ENCODE results near the gene DNAH8.
"Not testable (repeated sequence)": the region's sequence is repeated elsewhere in the genome, so short reads cannot be mapped to it uniquely, and the experiment has no call there.

DNAH8 gene

DNA sequence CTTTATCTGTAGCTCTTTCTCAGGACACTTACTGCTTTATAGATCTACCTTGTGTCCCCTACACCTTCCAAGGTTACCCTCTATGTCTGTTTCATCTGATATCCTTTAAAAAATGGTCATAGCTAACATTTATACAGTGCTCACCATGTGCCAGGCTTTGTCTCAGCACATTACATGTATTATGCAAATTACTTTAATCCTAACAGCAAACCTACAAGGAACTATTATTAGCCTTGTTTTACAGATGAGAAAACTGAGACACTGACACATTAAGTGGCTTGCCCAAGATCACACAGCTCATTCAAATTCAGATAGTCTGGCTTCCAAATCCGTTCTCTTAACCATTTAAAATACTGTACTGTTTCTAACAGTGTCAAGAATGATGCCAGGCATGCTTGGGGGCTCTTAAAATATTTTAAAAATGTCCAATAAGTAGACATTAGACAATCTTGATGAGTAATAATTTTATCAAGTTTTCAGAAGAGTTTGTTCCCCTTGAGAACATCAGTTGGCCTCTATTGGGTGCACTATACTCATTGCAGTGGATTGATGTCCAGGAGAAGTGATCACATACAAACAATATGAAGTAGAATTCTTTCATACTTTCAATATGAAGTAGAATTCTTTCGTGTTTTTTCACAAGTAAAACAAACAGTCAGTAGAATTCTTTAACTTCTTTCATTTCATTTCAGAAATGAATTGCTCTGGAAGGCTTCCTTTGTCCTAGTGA is 69.6 kb downstream of the DNAH8 start:
- no peaks in the 10 kb centered on the region for H3K9me3 Mint-ChIP-seq
- no peaks in the 10 kb centered on the region for H3K36me3 Mint-ChIP-seq
- H3K27me3 Mint-ChIP-seq = peaks cover 7% of the 10 kb centered on the region
- H3K4me1 Mint-ChIP-seq = no peaks in the 10 kb centered on the region
- no peak overlapping the region for H3K4me3 Mint-ChIP-seq
- no peak overlapping the region for H3K27ac Mint-ChIP-seq
- DNase-seq = no peak
- CTCF ChIA-PET = interaction anchor here (2.4 kb wide), 1 partner anchor 11 kb away, joined by 11 read pairs; no protein-coding TSS in a partner anchor

DNA sequence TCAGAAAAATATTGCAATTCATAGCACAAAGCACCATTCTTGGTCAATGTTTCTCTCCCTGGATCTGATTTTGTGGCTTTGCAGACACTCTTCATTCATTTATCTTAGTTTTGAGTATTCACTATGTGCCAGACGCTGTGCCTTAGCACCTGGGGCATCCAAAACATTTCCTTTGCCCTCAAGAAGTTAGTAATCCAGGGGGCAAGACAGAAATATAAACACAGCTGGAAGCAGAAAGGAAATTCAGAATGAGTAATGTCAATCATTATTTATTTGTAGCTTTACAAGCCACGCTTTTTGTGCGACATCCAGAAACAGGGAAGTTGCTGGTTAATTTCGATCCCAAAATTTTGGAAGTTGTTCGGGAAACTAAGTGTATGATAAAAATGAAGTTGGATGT is 71.4 kb downstream of the DNAH8 start:
- Mint-ChIP-seq H3K27ac (no peak overlapping the region), H3K4me1 (no peaks in the 10 kb centered on the region), H3K36me3 (no peaks in the 10 kb centered on the region), H3K4me3 (no peak overlapping the region), H3K9me3 (no peaks in the 10 kb centered on the region), H3K27me3 (peaks cover 7% of the 10 kb centered on the region)
- no peak for DNase-seq
- CTCF ChIA-PET = no interaction called here

GRCh38 chr6:38789256-38789655 is 74.1 kb downstream of the DNAH8 start:
- Mint-ChIP-seq H3K4me3 (no peak overlapping the region), H3K36me3 (no peaks in the 10 kb centered on the region), H3K9me3 (no peaks in the 10 kb centered on the region), H3K27me3 (peaks cover 14% of the 10 kb centered on the region), H3K4me1 (no peaks in the 10 kb centered on the region), H3K27ac (no peak overlapping the region)
- CTCF ChIA-PET = interaction anchor here (0.9 kb wide), 1 partner anchor 35 kb away, joined by 3 read pairs; no protein-coding TSS in a partner anchor
- DNase-seq = no peak

- Mint-ChIP-seq H3K36me3 (no peaks in the 10 kb centered on the region), H3K27ac (no peak overlapping the region), H3K27me3 (peaks cover 24% of the 10 kb centered on the region), H3K9me3 (no peaks in the 10 kb centered on the region), H3K4me3 (no peak overlapping the region), H3K4me1 (no peaks in the 10 kb centered on the region)
- CTCF ChIA-PET = interaction anchor here (0.7 kb wide), 1 partner anchor 235 kb away, joined by 3 read pairs; no protein-coding TSS in a partner anchor
- no peak for DNase-seq
These were observed 77.2 kb downstream of the DNAH8 start for GRCh38 chr6:38792356-38792755.

- H3K27me3 Mint-ChIP-seq = peaks cover 35% of the 10 kb centered on the region
- no peak overlapping the region for H3K27ac Mint-ChIP-seq
- no peaks in the 10 kb centered on the region for H3K36me3 Mint-ChIP-seq
- H3K4me1 Mint-ChIP-seq = no peaks in the 10 kb centered on the region
- no peaks in the 10 kb centered on the region for H3K9me3 Mint-ChIP-seq
- DNase-seq = no peak
- CTCF ChIA-PET = no interaction called here
- H3K4me3 Mint-ChIP-seq = no peak overlapping the region
These were observed 79.6 kb downstream of the DNAH8 start for GRCh38 chr6:38794682-38795081.

GRCh38 chr6:38796006-38796405 is 80.9 kb downstream of the DNAH8 start:
- Mint-ChIP-seq H3K4me3 (no peak overlapping the region), H3K27ac (no peak overlapping the region), H3K27me3 (peaks cover 35% of the 10 kb centered on the region), H3K9me3 (no peaks in the 10 kb centered on the region), H3K36me3 (no peaks in the 10 kb centered on the region), H3K4me1 (no peaks in the 10 kb centered on the region)
- CTCF ChIA-PET = no interaction called here
- DNase-seq = no peak

DNA sequence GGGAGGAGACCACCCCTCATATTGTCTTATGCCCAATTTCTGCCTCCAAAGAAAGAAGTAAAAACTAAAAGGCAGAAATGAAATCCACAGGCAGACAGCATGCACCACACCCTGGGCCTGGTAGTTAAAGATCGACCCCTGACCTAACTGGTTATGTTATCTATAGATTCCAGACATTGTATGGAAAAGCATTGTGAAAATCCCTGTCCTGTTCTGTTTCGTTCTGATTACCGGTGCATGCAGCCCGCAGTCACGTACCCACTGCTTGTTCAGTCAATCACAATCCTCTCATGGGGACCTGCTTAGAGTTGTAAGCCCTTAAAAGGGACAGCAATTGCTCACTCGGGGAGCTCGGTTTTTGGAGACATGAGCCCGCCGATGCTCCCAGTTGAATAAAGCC is 81.3 kb downstream of the DNAH8 start:
- H3K27ac Mint-ChIP-seq, H3K36me3 Mint-ChIP-seq, H3K4me3 Mint-ChIP-seq, H3K4me1 Mint-ChIP-seq, H3K9me3 Mint-ChIP-seq, DNase-seq, CTCF ChIA-PET: not testable (repeated sequence)
- peaks cover 37% of the 10 kb centered on the region for H3K27me3 Mint-ChIP-seq

DNA sequence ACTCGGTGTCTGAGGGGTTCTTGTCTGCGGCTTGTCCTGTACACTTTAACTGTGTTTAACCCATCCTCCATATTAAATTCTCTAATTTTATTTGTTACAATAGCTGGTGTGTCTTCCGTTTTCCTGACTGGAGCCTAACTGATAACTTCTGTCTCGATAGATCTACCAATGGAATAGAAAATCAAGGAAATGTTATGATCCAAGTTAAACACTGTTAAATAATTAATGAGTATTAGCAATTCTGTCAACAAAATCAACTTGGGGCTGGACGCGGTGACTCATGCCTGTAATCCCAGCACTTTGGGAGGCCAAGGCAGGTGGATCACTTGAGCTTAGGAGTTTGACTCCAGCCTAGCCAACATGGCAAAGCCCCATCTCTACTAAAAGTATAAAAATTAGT is 81.7 kb downstream of the DNAH8 start:
- no peak for DNase-seq
- Mint-ChIP-seq H3K27ac (no peak overlapping the region), H3K9me3 (no peaks in the 10 kb centered on the region), H3K36me3 (no peaks in the 10 kb centered on the region), H3K4me3 (no peak overlapping the region), H3K27me3 (peaks cover 39% of the 10 kb centered on the region), H3K4me1 (no peaks in the 10 kb centered on the region)
- CTCF ChIA-PET = no interaction called here

- Mint-ChIP-seq H3K9me3 (no peaks in the 10 kb centered on the region), H3K27me3 (peaks cover 37% of the 10 kb centered on the region), H3K4me1 (no peaks in the 10 kb centered on the region), H3K36me3 (no peaks in the 10 kb centered on the region), H3K4me3 (no peak overlapping the region), H3K27ac (no peak overlapping the region)
- CTCF ChIA-PET = no interaction called here
- DNase-seq = no peak
These were observed 82.3 kb downstream of the DNAH8 start for GRCh38 chr6:38797391-38797790.

DNA sequence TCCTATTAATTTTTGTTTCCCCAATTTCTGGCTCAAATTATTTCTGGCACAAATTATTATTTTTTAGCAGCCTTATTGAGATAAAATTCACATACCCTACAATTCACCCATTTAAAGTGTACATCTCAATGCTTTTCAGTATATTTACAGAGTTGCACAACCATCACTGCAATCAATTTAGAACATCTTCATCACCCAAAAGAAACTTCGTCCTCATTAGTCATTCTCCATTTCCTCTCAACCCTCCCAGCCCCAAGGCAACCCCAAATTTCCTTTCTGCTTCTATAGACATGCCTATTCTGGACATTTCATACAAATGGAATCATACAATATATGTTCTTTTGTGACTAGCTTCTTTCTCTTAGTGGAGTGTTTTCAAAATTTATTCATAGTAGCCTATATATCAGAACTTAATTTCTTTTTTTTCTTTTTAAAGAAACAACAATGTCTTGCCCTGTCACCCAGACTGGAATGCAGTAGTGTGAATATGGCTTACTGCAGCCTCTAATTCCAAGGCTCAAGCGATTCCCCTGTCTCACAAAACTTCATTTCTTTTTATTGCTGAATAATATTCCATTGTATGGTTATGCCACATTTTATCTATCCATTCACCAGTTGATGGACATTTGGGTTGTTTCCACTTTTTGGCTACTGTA is 84.5 kb downstream of the DNAH8 start:
- no peak for DNase-seq
- Mint-ChIP-seq H3K36me3 (no peaks in the 10 kb centered on the region), H3K27me3 (peaks cover 37% of the 10 kb centered on the region), H3K4me3 (no peak overlapping the region), H3K4me1 (no peaks in the 10 kb centered on the region), H3K27ac (no peak overlapping the region), H3K9me3 (no peaks in the 10 kb centered on the region)
- CTCF ChIA-PET = no interaction called here

- CTCF ChIA-PET = no interaction called here
- Mint-ChIP-seq H3K27me3 (peaks cover 39% of the 10 kb centered on the region), H3K27ac (no peak overlapping the region), H3K36me3 (no peaks in the 10 kb centered on the region), H3K9me3 (no peaks in the 10 kb centered on the region), H3K4me1 (no peaks in the 10 kb centered on the region), H3K4me3 (no peak overlapping the region)
- no peak for DNase-seq
These were observed 86.2 kb downstream of the DNAH8 start for GRCh38 chr6:38801305-38801704.

GRCh38 chr6:38802497-38802896 is 87.4 kb downstream of the DNAH8 start:
- H3K4me3 Mint-ChIP-seq = no peak overlapping the region
- no peak overlapping the region for H3K27ac Mint-ChIP-seq
- CTCF ChIA-PET = no interaction called here
- H3K4me1 Mint-ChIP-seq = no peaks in the 10 kb centered on the region
- no peak for DNase-seq
- no peaks in the 10 kb centered on the region for H3K9me3 Mint-ChIP-seq
- no peaks in the 10 kb centered on the region for H3K36me3 Mint-ChIP-seq
- H3K27me3 Mint-ChIP-seq = peaks cover 43% of the 10 kb centered on the region

GRCh38 chr6:38803129-38803528 is 88.0 kb downstream of the DNAH8 start:
- Mint-ChIP-seq H3K9me3 (no peaks in the 10 kb centered on the region), H3K36me3 (no peaks in the 10 kb centered on the region), H3K4me3 (no peak overlapping the region), H3K27me3 (peaks cover 38% of the 10 kb centered on the region), H3K27ac (no peak overlapping the region), H3K4me1 (no peaks in the 10 kb centered on the region)
- CTCF ChIA-PET = no interaction called here
- no peak for DNase-seq

- Mint-ChIP-seq H3K27me3 (peaks cover 28% of the 10 kb centered on the region), H3K36me3 (no peaks in the 10 kb centered on the region), H3K9me3 (no peaks in the 10 kb centered on the region), H3K27ac (no peak overlapping the region), H3K4me1 (no peaks in the 10 kb centered on the region), H3K4me3 (no peak overlapping the region)
- CTCF ChIA-PET = no interaction called here
- no peak for DNase-seq
These were observed 89.2 kb downstream of the DNAH8 start for GRCh38 chr6:38804358-38804757.

GRCh38 chr6:38805127-38805655 is 90.1 kb downstream of the DNAH8 start:
- CTCF ChIA-PET = no interaction called here
- no peaks in the 10 kb centered on the region for H3K36me3 Mint-ChIP-seq
- no peak overlapping the region for H3K4me3 Mint-ChIP-seq

More at GRCh38 chr6:38805127-38805655, 90.1 kb downstream of the DNAH8 start:
- DNase-seq = no peak
- Mint-ChIP-seq H3K9me3 (no peaks in the 10 kb centered on the region), H3K27me3 (peaks cover 28% of the 10 kb centered on the region), H3K4me1 (no peaks in the 10 kb centered on the region), H3K27ac (no peak overlapping the region)

Measured in activated naive CD4-positive, alpha-beta T cell treated with anti-CD3 and anti-CD28 coated beads, Interleukin-2, amount 10 ng/mL, durations not matched to agents 7 days and 5 days (primary cell).